HG03280 (cell line): ENCODE measurements around the gene TRA2B.
A peak's percentile ranks its signal among the peaks of the same experiment; 100 is the strongest.

ENCODE experiments used
- ATAC-seq: cut with Tn5 transposase; IDR thresholded peaks from one replicate; pipeline ENCODE4 v1.9.1; 2021; ENCODE audit warnings: mild to moderate bottlenecking, moderate library complexity; ENCODE audit not compliant: unreplicated experiment

Gene TRA2B

GRCh38 chr3:185937689-185938374 is at the start of gene TRA2B:
Gene TRA2B, minus strand, starts transcription at chr3:185938014. Its CDS starts 154 bp downstream, at chr3:185937860.
- peak; percentile 92 for ATAC-seq

- ATAC-seq: no peak
Measured at GRCh38 chr3:185986198-185986777, 48.5 kb upstream of the TRA2B start.

GRCh38 chr3:185984203-185984602 is 46.4 kb upstream of the TRA2B start:
- ATAC-seq: no peak

- ATAC-seq: no peak
Measured at GRCh38 chr3:185983495-185984141, 45.8 kb upstream of the TRA2B start.

- ATAC-seq: no peak
Measured at GRCh38 chr3:185982632-185983031, 44.8 kb upstream of the TRA2B start.

GRCh38 chr3:185981621-185982020 is 43.8 kb upstream of the TRA2B start:
- no peak for ATAC-seq

GRCh38 chr3:185979721-185980121 is 41.9 kb upstream of the TRA2B start:
- no peak for ATAC-seq

GRCh38 chr3:185978516-185978915 is 40.7 kb upstream of the TRA2B start:
- ATAC-seq: no peak

- no peak for ATAC-seq
Measured at GRCh38 chr3:185977679-185978040, 39.8 kb upstream of the TRA2B start.

GRCh38 chr3:185976977-185977678 is 39.3 kb upstream of the TRA2B start:
- ATAC-seq: peak; percentile 82

GRCh38 chr3:185976100-185976499 is 38.3 kb upstream of the TRA2B start:
- ATAC-seq: no peak

GRCh38 chr3:185971579-185971978 is 33.8 kb upstream of the TRA2B start:
- ATAC-seq: no peak

- no peak for ATAC-seq
Measured at GRCh38 chr3:185968168-185968567, 30.4 kb upstream of the TRA2B start.

GRCh38 chr3:185966655-185967054 is 28.8 kb upstream of the TRA2B start:
- ATAC-seq: no peak

GRCh38 chr3:185965496-185965895 is 27.7 kb upstream of the TRA2B start:
- ATAC-seq: no peak

- ATAC-seq: no peak
Measured at GRCh38 chr3:185961675-185962232, 23.9 kb upstream of the TRA2B start.

GRCh38 chr3:185960522-185961288 is 22.9 kb upstream of the TRA2B start:
- ATAC-seq: no peak

GRCh38 chr3:185959609-185960521 is 22.1 kb upstream of the TRA2B start:
- ATAC-seq: no peak

GRCh38 chr3:185958626-185959025 is 20.8 kb upstream of the TRA2B start:
- no peak for ATAC-seq

- ATAC-seq: no peak
Measured at GRCh38 chr3:185956244-185956643, 18.4 kb upstream of the TRA2B start.
